MM.1S (cell line): ENCODE data around the gene CPEB1.

Source experiments
- DNase-seq: peaks from one replicate; pipeline ENCODE4 v3.0.0-alpha.2; 2015
- H2AFZ ChIP-seq: fragments of 300-600 bp; sonication (generic); 2 replicates; pipeline ENCODE4 v1.6.0; 2016; ENCODE audit warnings: antibody characterized with exemption, low read length
- H3F3A ChIP-seq: fragments of 300-600 bp; sonication (generic); 2 replicates; pipeline ENCODE4 v1.6.1; 2016; ENCODE audit warnings: mild to moderate bottlenecking, antibody characterized with exemption, low read length, moderate library complexity, mixed read lengths; ENCODE audit not compliant: insufficient read depth
- H3K27ac ChIP-seq: fragments of 300-600 bp; sonication (generic); 2 replicates; pipeline ENCODE4 v1.5.1; 2016; ENCODE audit warnings: mild to moderate bottlenecking, low read length
- H3K27me3 ChIP-seq: fragments of 300-600 bp; sonication (generic); replicated peaks from 2 replicates; pipeline ENCODE4 v1.6.0; 2016; ENCODE audit warnings: low read length; ENCODE audit not compliant: insufficient read depth
- H3K36me3 ChIP-seq: fragments of 300-600 bp; sonication (generic); replicated peaks from 2 replicates; pipeline ENCODE4 v1.6.1; 2016; ENCODE audit warnings: mild to moderate bottlenecking, low read length, mixed read lengths; ENCODE audit not compliant: insufficient read depth
- H3K4me1 ChIP-seq: fragments of 300-600 bp; sonication (generic); 2 replicates; pipeline ENCODE4 v1.6.1; 2016; ENCODE audit warnings: low read length, mixed read lengths
- H3K4me2 ChIP-seq: fragments of 300-600 bp; sonication (generic); 2 replicates; pipeline ENCODE4 v1.6.0; 2016; ENCODE audit warnings: low read depth, low read length
- H3K4me3 ChIP-seq: fragments of 300-600 bp; sonication (generic); 2 replicates; pipeline ENCODE4 v1.5.1; 2016; ENCODE audit warnings: low read length, mixed read lengths
- H3K79me2 ChIP-seq: fragments of 300-600 bp; sonication (generic); 2 replicates; pipeline ENCODE4 v1.6.1; 2016; ENCODE audit warnings: mixed run types, low read length, mixed read lengths
- H3K9ac ChIP-seq: fragments of 300-600 bp; sonication (generic); 2 replicates; pipeline ENCODE4 v1.6.1; 2016; ENCODE audit warnings: low read length, mixed read lengths
- H3K9me2 ChIP-seq: fragments of 300-600 bp; sonication (generic); replicated peaks from 2 replicates; pipeline ENCODE4 v1.6.1; 2016; ENCODE audit warnings: mild to moderate bottlenecking, low read length, mixed read lengths; ENCODE audit not compliant: insufficient read depth
- H3K9me3 ChIP-seq: fragments of 300-600 bp; sonication (generic); replicated peaks from 2 replicates; pipeline ENCODE4 v1.6.1; 2016; ENCODE audit warnings: mild to moderate bottlenecking, low read length, mixed read lengths; ENCODE audit not compliant: insufficient read depth
- H4K20me1 ChIP-seq: fragments of 300-600 bp; sonication (generic); 2 replicates; pipeline ENCODE4 v1.6.1; 2016; ENCODE audit warnings: mild to moderate bottlenecking, low read length, moderate library complexity, mixed read lengths; ENCODE audit not compliant: insufficient read depth
- EZH2 ChIP-seq: fragments of 300-600 bp; sonication (generic); optimal IDR thresholded peaks from 2 replicates; pipeline ENCODE3; 2017; ENCODE audit warnings: low read depth, mild to moderate bottlenecking, antibody characterized with exemption, low read length, mixed read lengths
- EZH2phosphoT487 ChIP-seq: fragments of 300-600 bp; sonication (generic); IDR thresholded peaks from 2 replicates; pipeline ENCODE4 v1.6.1; 2018; ENCODE audit warnings: antibody characterized with exemption, low read length
- TF ChIP-seq, protein P1 (sequence below): fragments of 300-600 bp; sonication (generic); IDR thresholded peaks from 2 replicates; pipeline ENCODE4 v1.5.1; 2016; ENCODE audit warnings: antibody characterized with exemption, low read length, mixed read lengths

Gene CPEB1

DNA sequence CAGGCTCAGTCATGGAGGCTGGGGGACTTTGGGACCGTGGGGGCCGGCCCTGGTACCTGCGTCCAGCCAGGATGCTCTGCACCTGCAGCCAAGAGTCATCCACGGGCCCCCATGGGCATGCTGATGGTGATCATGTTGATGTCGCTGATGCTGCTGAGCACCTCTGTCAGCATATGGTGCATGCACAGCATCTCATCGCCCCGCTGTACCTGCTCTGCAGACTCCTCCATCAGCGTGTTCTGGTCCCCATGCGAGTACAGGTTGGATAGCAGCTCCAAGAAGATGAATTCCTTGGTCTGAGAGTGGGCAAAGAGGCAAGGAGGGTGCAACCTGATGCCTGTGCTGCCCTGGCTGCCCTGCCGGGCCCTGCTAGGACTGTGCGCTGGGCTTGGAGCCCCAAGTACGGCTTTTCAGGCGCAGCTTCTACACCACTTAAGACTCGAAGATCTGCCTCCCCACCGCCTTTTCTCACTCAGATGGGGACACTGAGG lies 114.1 kb downstream of the CPEB1 start:
- no peaks in the 10 kb centered on the region for H3K27me3 ChIP-seq
- H3K9ac ChIP-seq, result no peak overlapping the region
- H2AFZ ChIP-seq, result no peak overlapping the region
- H3K79me2 ChIP-seq, result peaks cover 16% of the 10 kb centered on the region
- peaks cover 8% of the 10 kb centered on the region; the same call in 1 of the 2 replicates for H3K4me1 ChIP-seq
- no peak for DNase-seq
- H3F3A ChIP-seq, result peaks cover 31% of the 10 kb centered on the region
- peaks cover 11% of the 10 kb centered on the region for H3K36me3 ChIP-seq
- H4K20me1 ChIP-seq, result peaks cover 21% of the 10 kb centered on the region
- no peaks in the 10 kb centered on the region for H3K9me2 ChIP-seq
- no peak overlapping the region for H3K4me2 ChIP-seq
- TF ChIP-seq EZH2phosphoT487 (no peak), EZH2 (no peak)
- TF ChIP-seq, protein P1, sequence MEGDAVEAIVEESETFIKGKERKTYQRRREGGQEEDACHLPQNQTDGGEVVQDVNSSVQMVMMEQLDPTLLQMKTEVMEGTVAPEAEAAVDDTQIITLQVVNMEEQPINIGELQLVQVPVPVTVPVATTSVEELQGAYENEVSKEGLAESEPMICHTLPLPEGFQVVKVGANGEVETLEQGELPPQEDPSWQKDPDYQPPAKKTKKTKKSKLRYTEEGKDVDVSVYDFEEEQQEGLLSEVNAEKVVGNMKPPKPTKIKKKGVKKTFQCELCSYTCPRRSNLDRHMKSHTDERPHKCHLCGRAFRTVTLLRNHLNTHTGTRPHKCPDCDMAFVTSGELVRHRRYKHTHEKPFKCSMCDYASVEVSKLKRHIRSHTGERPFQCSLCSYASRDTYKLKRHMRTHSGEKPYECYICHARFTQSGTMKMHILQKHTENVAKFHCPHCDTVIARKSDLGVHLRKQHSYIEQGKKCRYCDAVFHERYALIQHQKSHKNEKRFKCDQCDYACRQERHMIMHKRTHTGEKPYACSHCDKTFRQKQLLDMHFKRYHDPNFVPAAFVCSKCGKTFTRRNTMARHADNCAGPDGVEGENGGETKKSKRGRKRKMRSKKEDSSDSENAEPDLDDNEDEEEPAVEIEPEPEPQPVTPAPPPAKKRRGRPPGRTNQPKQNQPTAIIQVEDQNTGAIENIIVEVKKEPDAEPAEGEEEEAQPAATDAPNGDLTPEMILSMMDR, result no peak
- H3K9me3 ChIP-seq, result no peaks in the 10 kb centered on the region
- no peak overlapping the region for H3K4me3 ChIP-seq
- H3K27ac ChIP-seq, result no peak overlapping the region

DNA sequence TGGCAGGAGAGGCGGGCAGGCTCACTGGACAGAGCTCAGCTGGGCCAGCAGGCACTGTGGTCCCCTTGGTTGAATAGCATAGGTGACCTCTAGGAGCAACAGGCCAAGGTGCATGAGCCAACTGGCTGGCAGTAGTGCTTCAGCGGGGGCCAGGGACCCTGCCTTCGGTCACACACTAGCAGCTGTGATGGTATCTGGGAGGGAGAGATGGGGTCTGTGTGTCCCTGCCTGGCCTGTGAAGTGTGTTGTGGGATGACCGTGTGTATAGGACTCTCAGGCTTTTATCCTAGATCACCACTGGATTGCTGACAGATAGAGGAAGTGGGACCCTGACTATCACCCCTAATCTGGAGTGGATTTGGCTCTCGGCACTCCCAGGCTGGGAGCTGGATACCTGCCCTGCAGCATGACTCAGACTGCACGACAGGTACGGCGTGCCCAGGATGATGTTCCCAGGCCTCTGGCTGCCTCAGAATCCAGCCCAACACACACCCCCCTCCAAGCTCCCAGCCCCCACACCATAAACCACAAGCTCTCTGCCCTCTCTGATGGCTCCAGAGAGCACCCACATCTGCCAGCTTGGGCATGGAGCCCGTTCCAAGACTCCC lies 114.7 kb downstream of the CPEB1 start:
- Histone ChIP-seq H3K4me3 (no peak overlapping the region), H3K9ac (no peak overlapping the region), H3K4me1 (peaks cover 3% of the 10 kb centered on the region; the same call in 1 of the 2 replicates), H4K20me1 (peaks cover 16% of the 10 kb centered on the region), H3K4me2 (no peak overlapping the region), H3K27me3 (no peaks in the 10 kb centered on the region), H3K36me3 (peaks cover 6% of the 10 kb centered on the region), H3K9me2 (no peaks in the 10 kb centered on the region), H3K9me3 (no peaks in the 10 kb centered on the region), H3K27ac (no peak overlapping the region), H3K79me2 (peaks cover 11% of the 10 kb centered on the region), H3F3A (peaks cover 26% of the 10 kb centered on the region), H2AFZ (no peak overlapping the region)
- TF ChIP-seq, protein P1, result no peak
- no peak for TF ChIP-seq EZH2
- no peak for TF ChIP-seq EZH2phosphoT487
- no peak for DNase-seq

DNA sequence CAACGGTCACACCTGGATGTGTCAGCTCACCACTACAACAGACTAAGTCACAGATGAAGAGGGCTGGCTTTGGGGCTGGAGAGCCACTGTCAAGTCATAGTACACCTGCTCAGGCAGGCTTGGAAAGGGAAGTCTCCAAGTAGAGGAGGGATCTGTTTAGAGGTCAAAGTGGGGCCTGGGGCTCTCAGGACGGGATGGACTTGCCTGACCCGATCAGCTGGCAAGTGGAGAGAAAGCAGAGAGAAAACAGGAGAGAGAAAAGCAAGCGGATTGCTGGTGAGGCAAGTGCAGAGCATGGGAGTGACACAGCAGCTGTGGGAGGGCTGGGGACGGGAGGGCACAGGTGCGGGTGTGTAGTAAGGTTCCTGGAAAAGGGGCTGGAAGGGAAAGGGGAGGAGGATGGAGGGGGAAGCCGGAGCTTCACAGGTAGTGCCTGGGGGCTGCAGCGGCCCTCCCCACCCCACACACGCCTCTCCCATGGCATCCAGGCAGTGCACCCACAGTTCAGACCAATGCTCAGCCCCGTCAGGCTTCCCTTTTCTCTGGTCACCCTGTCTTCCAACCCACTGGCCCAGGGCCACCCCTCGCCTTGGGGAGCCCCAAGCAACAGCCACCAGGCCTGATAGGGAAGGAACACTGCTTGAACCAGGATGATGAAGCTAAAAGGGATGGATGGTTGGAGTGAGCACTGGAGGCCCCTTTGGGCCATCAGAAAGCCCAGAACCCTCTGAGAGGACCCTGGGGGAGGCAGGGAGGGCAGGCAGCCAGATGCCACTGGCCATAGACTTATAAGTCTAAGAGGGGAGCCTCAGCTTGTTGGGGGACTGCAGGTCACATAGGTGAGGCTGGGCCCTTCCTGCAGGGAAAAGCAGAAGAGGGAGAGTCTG lies 115.4 kb downstream of the CPEB1 start:
- Histone ChIP-seq H3K4me3 (no peak overlapping the region), H3K9me3 (no peaks in the 10 kb centered on the region), H3K27ac (no peak overlapping the region), H3K79me2 (0 out of 2 replicates have a peak, but pooled peaks cover 3% of the 10 kb centered on the region), H3K36me3 (no peaks in the 10 kb centered on the region; the same call in 1 of the 2 replicates), H3K9ac (no peak overlapping the region), H3K27me3 (no peaks in the 10 kb centered on the region), H3K4me2 (no peak overlapping the region), H4K20me1 (0 out of 2 replicates have a peak, but pooled peaks cover 8% of the 10 kb centered on the region), H3F3A (peaks cover 18% of the 10 kb centered on the region), H3K4me1 (0 out of 2 replicates have a peak, but pooled peaks cover 3% of the 10 kb centered on the region), H3K9me2 (no peaks in the 10 kb centered on the region), H2AFZ (no peak overlapping the region)
- DNase-seq, result no peak
- no peak for TF ChIP-seq EZH2phosphoT487
- TF ChIP-seq, protein P1, result no peak
- TF ChIP-seq EZH2, result no peak
